GM18508 (cell line): ENCODE results near the gene C17orf113.

Experiments used
- ATAC-seq: cut with Tn5 transposase; IDR thresholded peaks from one replicate; pipeline ENCODE4 v1.9.1; 2021; ENCODE audit warnings: moderate number of reproducible peaks; ENCODE audit not compliant: insufficient read depth, unreplicated experiment

The C17orf113 gene

DNA sequence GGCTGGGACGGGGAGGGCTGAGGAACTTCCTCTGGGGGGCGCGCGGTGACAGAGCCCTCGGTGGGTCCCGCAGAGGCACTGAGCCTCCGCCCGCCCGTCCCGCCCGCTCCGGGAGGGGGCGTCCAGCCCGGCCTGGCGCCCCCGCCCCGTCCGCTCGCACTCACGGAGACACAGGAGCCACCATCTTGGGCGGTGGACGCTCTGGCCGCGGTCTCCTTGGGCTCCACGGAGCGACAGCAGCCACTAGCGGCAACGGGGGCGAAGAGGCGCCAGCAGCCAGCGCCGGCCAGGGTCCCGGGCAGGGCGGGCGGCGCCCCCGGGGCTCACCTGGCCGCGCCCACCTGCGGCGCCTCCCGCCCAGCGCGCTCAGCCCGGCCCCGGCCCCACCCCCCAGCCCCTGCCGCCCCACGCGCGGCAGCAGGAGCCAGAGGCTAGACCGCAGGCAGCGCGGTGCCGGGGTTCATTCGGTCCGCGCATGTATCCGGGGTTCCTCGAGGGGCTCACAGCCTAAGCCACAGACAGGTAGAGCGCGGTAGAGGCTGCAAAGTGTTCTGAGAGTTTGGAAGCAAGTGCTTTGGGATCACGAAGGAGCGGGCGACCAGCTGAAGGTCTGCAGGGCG lies at the start of gene C17orf113:
Gene C17orf113, minus strand, starts transcription at position 209 of the 620 bp plus-strand sequence. CDS start 7,225 bp downstream, outside the sequence.
- no peak for ATAC-seq

- no peak for ATAC-seq
Observed at GRCh38 chr17:42098730-42099399, 48.5 kb upstream of the C17orf113 start.

DNA sequence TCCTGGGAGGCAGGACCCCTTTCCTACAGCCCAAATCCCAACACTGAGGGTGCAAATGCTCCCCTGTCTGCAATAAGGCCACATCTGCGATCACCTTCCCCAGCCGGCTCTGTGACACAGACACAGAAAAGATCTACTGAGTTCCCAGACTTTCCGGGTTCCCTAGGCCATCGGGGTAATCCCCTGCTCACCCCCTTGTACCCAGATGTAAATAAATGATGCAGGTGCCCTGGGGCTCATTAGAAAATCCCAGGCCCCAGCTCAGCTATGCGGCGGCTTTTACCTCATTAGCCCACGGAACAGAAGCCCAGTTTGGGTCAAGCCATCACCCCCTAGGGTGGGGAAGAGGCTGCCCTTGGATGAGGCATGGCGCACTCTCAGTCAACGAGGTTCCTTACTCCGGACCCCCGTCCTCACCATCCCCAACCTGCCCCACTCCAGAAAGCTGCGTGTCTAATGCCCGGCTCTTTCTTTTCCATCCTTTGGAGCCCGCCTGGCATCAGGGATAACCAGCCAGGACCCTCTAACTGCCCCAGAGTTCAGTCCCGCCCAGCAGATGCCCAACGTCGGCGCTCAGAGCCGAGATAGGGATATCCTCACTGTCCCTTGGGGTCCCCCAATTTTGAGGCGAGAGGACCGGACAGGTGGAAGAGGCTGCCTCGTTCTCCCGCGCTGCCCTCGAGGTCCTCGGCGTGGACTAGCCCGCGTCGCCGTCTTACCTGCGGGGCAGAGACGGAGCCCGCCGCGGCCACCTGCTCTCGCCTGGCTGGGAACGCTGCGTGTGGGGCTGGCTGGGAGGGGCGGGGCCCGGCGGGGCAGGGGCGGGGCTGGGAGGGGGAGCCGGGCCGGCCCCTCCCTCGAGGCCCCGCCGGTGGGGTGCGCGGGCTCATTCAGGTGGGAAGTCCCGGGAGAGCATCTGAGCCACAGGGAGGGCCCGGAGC lies 47.6 kb upstream of the C17orf113 start, which contains the start of gene ZNF385C:
Gene ZNF385C, minus strand, starts transcription at position 783 of the 941 bp plus-strand sequence. CDS start 35,417 bp downstream, outside the sequence.
- ATAC-seq = no peak

DNA sequence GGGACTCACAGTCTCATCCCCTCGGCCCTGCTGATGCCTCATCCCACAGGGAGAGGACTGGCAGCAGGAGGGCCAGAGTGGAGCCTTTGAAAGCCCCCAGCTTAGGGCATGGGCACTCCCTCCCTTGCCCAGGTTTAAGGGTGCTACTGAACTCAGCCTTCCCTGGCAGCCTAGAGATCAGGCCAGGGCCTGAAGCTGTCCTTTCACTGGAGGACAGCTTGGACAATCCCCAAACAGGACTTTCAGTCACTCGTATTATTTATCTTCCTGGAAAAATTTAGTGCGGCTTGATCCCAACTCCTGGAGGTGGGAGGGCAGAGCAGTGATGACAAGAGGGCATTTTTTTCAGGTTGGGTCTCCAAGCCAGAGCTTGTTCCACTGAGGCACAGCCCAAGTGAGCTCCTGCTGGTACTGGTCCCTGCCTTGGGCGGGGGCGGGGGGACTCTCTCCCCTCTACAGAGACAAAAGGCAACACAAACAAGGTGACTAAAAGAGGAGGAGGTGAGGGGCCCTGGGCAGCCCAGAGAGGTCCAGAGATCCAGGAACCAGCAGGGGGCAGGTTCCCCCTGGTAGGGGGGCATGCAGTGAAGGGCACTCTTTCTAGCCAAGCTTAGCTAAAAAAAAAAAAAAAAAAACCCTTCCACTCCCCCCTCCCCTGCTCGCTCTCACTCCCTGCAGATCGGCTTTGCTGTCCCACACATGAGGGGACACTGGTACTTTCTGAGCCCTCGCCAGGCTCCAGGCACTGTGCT lies 46.1 kb upstream of the C17orf113 start:
- no peak for ATAC-seq

DNA sequence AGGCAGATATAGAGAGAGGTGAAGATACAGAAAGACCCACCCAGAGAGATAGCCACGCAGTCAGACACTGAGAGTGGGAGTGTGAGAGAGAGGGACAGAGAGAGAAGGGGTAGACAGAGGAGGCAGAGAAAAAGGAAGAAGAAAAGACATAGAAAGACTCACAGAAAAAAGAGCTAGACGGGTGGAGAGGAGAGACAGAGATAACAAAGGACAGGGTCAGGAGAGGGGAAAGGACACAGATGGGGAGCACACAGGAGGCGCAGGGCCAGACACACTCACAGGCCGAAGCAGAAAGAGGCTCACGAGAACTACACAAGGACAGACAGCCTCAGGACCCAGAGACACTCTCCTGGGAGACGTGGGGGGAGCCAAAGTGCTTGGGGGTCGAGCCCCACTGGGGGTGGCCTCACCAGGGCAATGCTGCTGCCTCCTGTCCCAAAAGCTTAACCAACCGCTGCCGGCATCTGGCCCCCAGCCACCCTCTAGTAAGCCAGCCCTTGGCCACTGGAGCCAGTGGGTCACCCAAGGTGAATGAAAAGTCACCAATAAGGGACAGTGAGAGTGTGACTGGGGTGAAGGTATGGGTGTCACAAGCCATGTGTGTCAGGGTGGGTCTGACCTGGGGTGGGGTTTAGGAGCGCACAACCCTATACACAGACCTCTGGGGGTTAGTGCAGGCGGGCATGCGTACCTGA lies 44.1 kb upstream of the C17orf113 start:
- no peak for ATAC-seq

DNA sequence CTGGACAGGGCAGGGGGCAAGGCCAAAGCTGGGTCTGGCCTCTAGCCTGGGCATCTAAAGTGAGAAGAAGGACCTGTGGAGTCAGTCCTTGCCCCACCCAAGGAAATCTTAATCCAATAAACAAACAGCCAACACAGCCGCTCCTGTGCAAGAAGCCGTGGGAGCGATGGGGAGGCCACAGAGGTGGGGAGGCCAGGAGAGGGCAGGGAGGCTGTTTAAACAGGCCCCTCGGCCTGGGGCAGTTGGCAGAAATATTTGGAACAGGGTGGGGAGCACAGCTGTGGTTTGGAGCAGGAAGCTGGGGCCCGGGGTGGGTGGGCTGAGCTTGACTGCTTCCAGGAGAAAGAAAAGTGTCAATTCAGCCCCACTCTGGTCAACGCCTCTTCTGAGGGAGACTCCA lies 42.5 kb upstream of the C17orf113 start:
- no peak for ATAC-seq

DNA sequence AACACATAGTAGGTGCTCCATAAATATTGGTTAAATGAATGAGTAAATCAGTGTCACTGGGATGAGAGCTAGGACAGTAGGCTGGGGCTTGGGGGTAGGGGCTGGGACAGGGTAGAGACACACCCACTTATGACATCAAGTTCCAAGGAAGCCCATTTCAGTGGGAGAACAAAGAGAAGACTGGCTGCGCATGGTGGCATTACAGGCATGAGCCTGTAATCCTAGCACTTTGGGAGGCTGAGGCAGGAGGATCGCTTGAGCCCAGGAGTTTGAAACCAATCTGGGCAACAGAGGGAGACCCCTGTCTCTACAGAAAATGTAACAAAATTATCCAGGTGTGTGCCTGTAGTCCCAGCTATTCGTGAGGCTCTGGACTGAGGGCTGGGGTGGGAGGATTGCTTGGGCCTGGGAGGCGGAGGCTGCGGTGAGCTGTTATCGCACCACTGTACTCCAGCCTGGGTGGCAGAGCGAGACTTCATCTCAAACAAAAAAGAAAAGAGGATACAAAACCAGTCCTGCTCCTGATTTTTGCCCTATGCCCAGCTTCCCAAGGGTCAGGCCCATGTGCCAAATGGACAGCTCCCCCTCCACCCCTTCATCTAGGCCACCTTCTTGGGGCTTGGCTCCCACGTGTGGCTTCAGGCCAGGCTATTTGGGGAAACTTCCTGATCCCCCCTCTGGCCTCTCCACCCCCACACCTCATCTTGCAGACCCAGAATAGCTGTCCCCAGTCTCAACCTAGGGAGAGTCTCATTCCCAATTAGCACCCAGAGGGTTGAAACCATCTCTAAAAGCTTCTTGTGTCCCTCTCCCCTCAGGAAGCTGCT lies 40.8 kb upstream of the C17orf113 start:
- no peak for ATAC-seq

DNA sequence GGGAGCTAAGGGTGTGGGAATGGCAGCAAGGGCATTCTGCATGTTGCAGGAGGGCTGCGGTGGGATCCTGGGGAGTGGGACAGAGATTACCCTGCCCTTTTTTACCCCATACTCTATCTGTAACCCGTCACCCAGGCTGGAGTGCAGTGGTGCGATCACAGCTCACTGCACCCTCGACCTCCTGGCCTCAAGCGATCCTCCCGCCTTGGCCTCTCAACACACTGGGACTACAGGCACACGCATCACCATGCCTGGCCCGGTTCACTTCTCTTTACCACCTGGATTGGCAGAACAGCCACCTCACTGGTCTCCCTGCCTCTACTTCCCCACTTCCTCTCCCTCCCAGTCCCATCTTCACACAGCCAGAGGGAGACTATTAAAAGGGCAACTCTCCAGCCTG lies 38.3 kb upstream of the C17orf113 start:
- ATAC-seq = no peak

DNA sequence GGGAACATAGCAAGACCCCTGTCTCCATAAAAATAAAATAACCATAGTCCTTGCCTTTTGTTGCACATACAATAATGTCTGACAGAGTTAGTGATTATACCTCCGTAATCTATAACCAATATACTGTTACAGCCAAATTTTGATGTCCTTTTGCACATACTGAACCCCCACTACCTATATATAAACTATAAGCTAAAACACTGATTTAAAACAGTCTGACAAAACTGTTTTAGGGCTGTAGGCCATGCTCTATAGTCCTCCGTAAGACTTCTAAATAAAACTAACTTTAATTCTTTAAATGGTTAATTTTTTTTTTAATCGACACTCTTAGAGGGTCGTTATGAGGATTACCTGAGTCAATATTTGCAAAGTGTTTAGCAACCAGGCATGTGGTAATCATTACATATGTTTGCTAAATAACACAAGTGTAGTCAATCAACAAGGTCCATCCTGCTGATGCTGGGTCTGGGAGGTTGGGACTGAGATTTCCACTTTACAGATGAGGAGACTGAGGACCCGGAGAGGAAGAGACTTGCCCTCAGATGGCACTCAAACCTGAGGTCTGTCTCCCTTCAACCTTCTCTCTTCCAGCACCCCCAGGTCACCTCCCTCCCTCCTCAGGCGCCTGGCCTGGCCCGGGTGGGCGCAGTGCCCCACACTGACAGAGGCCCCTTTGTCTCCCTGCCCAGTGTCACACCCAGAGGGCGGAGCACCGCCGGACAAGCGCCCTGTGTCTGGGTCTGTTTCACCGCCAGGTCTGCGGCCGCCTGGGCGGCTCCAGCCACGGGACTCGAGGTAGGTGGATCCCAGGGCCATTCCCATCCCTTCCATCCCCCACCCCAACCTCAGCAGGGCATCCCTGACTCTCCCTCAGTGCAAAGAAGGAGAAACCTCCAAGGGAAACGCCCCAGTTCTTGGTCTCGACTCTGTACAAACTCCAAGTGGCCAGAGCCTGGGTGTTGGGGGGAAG lies 37.6 kb upstream of the C17orf113 start:
- ATAC-seq = no peak

DNA sequence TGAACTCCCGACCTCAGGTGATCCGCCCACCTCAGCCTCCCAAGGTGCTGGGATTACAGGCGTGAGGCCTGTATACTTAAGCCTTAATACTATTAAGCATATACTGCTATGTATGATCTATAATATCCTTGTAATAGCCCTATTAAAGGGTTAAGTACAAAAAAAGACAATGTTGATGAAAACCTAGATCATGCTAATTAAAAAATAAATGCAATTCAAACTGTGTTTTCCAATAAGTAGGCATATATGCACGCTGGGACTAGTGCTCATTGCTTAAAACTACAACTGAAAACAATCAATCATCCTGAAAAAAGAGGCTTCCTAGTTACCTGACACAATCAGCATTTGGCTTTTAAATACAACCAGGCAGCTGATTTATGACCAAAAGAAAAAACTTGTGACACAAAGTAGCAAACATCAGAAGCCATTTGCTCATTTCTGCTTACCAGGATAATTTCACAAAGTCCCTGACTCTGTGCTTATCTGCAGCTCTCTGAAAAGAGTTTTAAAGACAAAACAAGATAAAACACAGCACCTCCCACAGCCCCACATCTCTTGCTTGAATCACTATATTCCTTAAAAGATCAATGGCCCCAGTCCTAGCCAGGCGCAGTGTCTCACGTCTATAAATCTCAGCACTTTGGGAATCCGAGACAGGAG lies 36.8 kb upstream of the C17orf113 start:
- no peak for ATAC-seq

GRCh38 chr17:42081516-42082129 lies 31.2 kb upstream of the C17orf113 start:
- ATAC-seq = no peak

GRCh38 chr17:42079541-42079940 lies 29.1 kb upstream of the C17orf113 start:
- no peak for ATAC-seq

- ATAC-seq = no peak
Observed at GRCh38 chr17:42078396-42079043, 28.1 kb upstream of the C17orf113 start.

DNA sequence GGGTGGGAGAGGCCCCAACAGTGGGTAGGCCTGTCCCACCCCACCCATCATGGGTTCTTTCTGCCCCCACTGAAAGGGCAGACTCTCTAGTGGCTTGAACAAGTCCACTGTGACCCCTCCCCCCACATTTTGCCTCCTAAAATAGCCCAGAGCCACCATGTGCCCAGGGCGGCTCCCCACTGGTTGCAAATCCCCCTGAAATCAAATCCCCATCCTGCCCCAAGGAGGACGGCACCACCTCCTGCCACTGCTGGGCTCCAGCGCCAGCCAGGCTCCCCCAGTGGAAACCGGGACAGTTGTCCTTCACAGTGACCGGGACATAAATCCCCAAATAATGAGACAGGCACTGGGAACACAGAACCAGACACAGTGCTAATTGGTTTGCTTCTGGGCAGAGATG lies 27.4 kb upstream of the C17orf113 start:
- no peak for ATAC-seq

GRCh38 chr17:42076797-42077559 lies 26.6 kb upstream of the C17orf113 start:
- ATAC-seq = no peak
